AG04449 (cell line): Measurements from ENCODE around the gene SPPL3.

Experiments
- CTCF ChIA-PET: fragments of 350-600 bp; formaldehyde crosslinking; extraction: SDS; loops from one replicate; lab custom pipeline; 2021; ENCODE audit warnings: antibody characterized with exemption; lab: Yijun Ruan, JAX
- POLR2A ChIA-PET: fragments of 400-600, 350-600 bp; formaldehyde crosslinking; extraction: SDS; loops from one replicate; lab custom pipeline; 2020; ENCODE audit warnings: antibody characterized with exemption, inconsistent platforms; lab: Yijun Ruan, JAX
- DNase-seq: peaks from one replicate; pipeline ENCODE4 v3.0.0-alpha.2; 2010; ENCODE audit warnings: low read depth, low spot score
- H3K4me3 ChIP-seq: 2 replicates; pipeline ENCODE4 v1.5.1; 2011; ENCODE audit warnings: low read depth, mild to moderate bottlenecking, control low read depth, low read length
- TF ChIP-seq, protein P1 (sequence below): IDR thresholded peaks from one replicate; pipeline ENCODE4 v1.5.1; 2011; ENCODE audit warnings: mild to moderate bottlenecking, moderate library complexity, low read length, control low read depth, inconsistent platforms; ENCODE audit not compliant: insufficient read depth; ENCODE audit errors: missing control alignments

Gene SPPL3

DNA sequence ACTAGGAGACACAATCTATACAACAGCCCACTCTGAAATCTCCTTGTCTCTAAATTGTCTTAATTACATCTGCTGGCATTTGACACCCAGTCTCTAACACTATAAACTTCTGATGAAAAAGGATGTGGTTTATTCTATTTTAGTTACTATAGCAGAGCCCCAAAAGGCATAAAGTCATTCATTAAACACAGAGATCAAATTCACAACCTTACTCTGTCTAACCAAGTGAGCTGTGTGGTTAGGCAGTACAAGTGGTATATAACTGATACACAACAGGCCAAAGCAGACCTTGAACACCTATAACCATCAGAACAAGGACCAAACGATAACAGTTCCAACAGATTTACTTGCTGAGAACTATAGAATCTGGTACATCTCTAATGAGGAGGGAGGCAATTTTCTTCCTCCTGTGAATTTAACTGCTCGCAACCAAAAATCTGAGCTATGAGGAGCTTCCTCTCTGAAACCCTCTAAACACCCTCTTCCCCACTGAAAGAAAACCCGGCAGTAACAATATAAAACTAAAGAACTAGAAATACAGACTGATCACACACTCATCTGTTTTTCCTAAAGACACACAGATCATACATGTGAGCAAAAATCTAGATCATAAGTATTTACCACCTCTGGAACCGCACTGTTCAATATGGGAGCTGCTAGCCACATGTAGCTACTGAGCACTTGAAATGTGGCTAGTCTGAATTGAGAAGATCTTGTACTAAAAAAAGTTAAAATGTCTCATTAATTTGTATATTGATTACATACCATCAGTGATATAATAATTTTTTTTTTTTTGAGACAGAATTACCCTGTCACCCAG lies 17.7 kb downstream of the SPPL3 start:
- TF ChIP-seq, protein P1, sequence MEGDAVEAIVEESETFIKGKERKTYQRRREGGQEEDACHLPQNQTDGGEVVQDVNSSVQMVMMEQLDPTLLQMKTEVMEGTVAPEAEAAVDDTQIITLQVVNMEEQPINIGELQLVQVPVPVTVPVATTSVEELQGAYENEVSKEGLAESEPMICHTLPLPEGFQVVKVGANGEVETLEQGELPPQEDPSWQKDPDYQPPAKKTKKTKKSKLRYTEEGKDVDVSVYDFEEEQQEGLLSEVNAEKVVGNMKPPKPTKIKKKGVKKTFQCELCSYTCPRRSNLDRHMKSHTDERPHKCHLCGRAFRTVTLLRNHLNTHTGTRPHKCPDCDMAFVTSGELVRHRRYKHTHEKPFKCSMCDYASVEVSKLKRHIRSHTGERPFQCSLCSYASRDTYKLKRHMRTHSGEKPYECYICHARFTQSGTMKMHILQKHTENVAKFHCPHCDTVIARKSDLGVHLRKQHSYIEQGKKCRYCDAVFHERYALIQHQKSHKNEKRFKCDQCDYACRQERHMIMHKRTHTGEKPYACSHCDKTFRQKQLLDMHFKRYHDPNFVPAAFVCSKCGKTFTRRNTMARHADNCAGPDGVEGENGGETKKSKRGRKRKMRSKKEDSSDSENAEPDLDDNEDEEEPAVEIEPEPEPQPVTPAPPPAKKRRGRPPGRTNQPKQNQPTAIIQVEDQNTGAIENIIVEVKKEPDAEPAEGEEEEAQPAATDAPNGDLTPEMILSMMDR = no peak
- no peak overlapping the region for H3K4me3 ChIP-seq
- ChIA-PET CTCF (interaction anchor here (0.8 to 1.2 kb wide), 2 partner anchors 17 to 30 kb away, joined by 3 to 4 read pairs; no protein-coding TSS in a partner anchor), POLR2A (no interaction called here)
- no peak for DNase-seq

DNA sequence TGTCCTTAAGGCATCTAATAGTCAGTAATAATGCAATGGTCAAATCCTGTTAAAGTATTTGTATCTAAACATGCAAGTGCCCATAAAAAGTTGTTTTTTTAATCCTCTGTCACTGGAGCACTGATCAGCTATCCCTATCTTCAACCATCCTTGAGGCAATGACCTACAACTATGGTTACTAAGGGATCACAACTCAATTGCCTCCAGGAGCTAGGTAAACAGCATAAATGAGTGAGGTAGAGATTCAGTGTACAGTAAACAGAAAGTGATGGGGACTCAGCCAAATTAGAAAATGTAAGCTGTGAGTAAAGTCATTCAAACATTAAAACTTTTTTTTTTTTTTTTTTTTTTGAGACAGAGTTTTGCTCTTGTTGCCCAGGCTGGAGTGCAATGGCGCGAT lies 18.6 kb downstream of the SPPL3 start:
- DNase-seq = no peak
- ChIA-PET CTCF (no interaction called here), POLR2A (no interaction called here)
- no peak overlapping the region for H3K4me3 ChIP-seq
- TF ChIP-seq, protein P1 = no peak

DNA sequence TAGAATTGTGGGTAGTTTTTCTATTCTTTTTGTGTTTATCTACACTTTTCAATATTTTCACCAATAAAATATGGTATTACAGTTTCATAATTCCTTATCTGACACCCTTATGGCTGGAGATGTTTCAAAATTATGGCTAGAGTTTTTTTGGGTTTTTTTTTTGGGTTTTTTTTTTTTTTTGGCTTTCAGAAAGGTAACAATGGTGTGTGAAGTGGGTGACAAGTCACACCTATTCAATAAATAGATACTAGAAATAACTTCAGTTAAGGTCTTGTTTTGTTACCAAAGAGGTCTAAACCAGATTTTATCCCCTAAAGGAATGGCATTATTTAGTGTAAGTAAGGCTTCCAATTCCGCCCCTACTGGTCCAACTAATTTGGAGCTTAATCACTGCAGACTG lies 19.5 kb downstream of the SPPL3 start:
- CTCF ChIA-PET = no interaction called here
- TF ChIP-seq, protein P1 = no peak
- POLR2A ChIA-PET = no interaction called here
- no peak for DNase-seq
- H3K4me3 ChIP-seq = no peak overlapping the region

DNA sequence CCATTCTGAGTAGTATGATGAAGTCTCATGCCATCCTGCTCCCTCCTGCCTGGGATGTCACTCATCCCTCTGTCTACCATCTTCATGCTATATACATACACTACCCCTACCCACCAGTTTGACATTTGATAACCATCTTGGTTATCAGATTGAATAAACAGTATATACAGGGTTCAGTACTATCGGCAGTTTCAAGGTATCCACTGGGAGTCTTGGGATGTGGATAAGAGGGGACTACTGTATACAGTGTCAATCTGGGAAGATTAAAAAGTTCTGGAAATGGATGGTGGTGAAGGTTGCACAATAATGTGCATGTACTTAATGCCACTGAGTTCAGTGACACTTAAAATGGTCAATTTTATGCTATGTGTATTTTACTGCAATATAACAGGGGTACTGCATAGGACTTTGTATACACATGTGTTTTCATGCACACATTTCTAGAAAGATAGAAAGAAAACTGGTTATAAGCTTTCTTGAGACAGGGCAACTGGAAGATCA lies 22.1 kb downstream of the SPPL3 start:
- DNase-seq = no peak
- no peak overlapping the region for H3K4me3 ChIP-seq
- TF ChIP-seq, protein P1 = no peak
- CTCF ChIA-PET = no interaction called here
- POLR2A ChIA-PET = no interaction called here

DNA sequence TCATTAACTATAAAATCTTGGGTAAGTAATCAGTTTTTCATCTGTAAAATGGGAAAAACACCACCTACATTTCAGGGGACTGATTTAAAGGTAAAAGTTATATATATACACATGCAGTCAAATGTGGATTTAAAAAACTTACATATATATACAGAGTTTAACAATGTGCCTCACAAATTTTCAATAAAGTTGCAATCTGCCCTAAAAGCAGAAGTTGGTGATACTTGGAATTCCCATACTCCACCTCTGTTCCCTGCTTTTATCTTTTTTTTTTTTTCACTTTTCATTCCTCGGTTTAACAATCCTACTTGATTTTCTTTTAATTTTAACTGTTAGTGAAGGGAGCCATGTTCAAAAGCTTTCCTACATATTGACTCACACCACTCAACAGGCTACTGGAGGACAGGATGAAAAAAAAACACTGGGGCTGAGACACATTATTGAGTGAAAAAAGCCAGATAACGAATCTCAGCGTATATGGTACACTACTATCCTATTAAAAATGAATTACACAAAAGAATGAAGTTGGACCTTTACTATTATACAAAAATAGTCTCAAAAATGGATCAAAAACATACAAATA lies 24.3 kb downstream of the SPPL3 start:
- CTCF ChIA-PET = interaction anchor here (1.0 to 1.4 kb wide), 2 partner anchors 23 to 92 kb away, joined by 3 to 4 read pairs; no protein-coding TSS in a partner anchor
- no peak for DNase-seq
- TF ChIP-seq, protein P1 = no peak
- POLR2A ChIA-PET = no interaction called here
- H3K4me3 ChIP-seq = no peak overlapping the region

DNA sequence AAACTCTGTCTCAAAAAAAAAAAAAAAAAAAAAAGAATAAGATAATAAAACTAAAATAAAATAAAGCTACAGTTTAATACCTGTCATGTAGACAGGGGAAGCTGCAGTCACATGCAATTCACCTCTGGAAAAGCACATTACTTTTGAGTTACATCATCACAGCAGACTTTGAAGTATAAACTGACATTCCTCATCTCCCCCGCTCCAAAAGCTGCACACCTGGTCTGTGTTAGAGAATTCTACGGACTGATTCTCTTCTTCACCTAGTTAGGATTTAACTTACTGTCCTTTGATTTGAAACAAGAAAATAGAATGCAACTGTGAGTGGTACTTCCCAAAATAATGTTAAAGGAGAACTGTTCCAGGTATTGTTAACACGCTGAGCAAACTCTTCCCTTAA lies 25.1 kb downstream of the SPPL3 start:
- TF ChIP-seq, protein P1 = no peak
- CTCF ChIA-PET = interaction anchor here (1.0 to 1.4 kb wide), 2 partner anchors 22 to 93 kb away, joined by 3 to 4 read pairs; no protein-coding TSS in a partner anchor
- no peak overlapping the region for H3K4me3 ChIP-seq
- DNase-seq = no peak
- POLR2A ChIA-PET = no interaction called here
